Right ventricle myocardium superior (tissue), 1 donor: ENCODE results near the gene AADAC. TPM values are rescaled to one million over a fixed set of nuclear protein-coding genes. Genes with fewer than 3 reads are reported as not detected.
A peak's percentile ranks its signal among the peaks of the same experiment; 100 is the strongest.
"Not testable (repeated sequence)": the region's sequence is repeated elsewhere in the genome, so short reads cannot be mapped to it uniquely, and the experiment has no call there.

Experiments used
- ATAC-seq: fragments of 200-7000 bp; cut with Tn5 transposase; one replicate; pipeline ENCODE4 v1.9.1; 2020; ENCODE audit warnings: mild to moderate bottlenecking; ENCODE audit not compliant: poor library complexity
- DNase-seq: peaks from one replicate; pipeline ENCODE4 v3.0.0-alpha.2; 2020
- intact Hi-C: fragments of 100-400 bp; cut with DNase I; formaldehyde crosslinking; loops from one replicate; pipeline ENCODE4 v1.11.2; 2022
- total RNA-seq: library from RNA; stranded (reverse); fragmentation: NEBNext Ultra II Directional; extraction: Animal tissue kit (Norgen Biotek cat#: 25700); gene quantifications from one replicate; pipeline ENCODE4 v1.2.1, GENCODE V29; 2021
- donor health status: DM: no; HTN: yes; CAD: no; lungs with severe emphysema.

Gene AADAC
- total RNA-seq, 1 donor from 2014 or later, result not detected

GRCh38 chr3:151793636-151794035, 20.3 kb upstream of the AADAC start:
- DNase-seq (no peak), ATAC-seq (no peak)
- intact Hi-C loops, result no loop called here

- DNase-seq (no peak), ATAC-seq (no peak)
- intact Hi-C loops, result no loop called here
These were observed 19.8 kb upstream of the AADAC start for GRCh38 chr3:151794080-151794479.

- DNase-seq, result no peak
- no peak for ATAC-seq
- intact Hi-C loops, result no loop called here
These were observed 18.6 kb upstream of the AADAC start for GRCh38 chr3:151795276-151795675.

- ATAC-seq, result no peak
- DNase-seq, result no peak
- intact Hi-C loops, result no loop called here
These were observed 17.7 kb upstream of the AADAC start for GRCh38 chr3:151796105-151796680.

GRCh38 chr3:151798466-151798865, 15.4 kb upstream of the AADAC start:
- ATAC-seq (no peak), DNase-seq (no peak)
- intact Hi-C loops, result no loop called here

- DNase-seq, result no peak
- intact Hi-C loops, result no loop called here
- ATAC-seq, result no peak
These were observed 13.5 kb upstream of the AADAC start for GRCh38 chr3:151800431-151800830.

- ATAC-seq, result no peak
- DNase-seq, result no peak
- intact Hi-C loops, result no loop called here
These were observed 9.6 kb upstream of the AADAC start for GRCh38 chr3:151804267-151804666.

- DNase-seq, result no peak
- no peak for ATAC-seq
- intact Hi-C loops, result no loop called here
These were observed 7.1 kb upstream of the AADAC start for GRCh38 chr3:151806838-151807237.

- ATAC-seq, result not testable (repeated sequence)
These were observed 5.0 kb upstream of the AADAC start for GRCh38 chr3:151808926-151809325.

GRCh38 chr3:151811474-151811873, 2.4 kb upstream of the AADAC start:
- DNase-seq, result no peak
- no peak for ATAC-seq
- intact Hi-C loops, result no loop called here

More at GRCh38 chr3:151808926-151809325, 5.0 kb upstream of the AADAC start:
- intact Hi-C loops, DNase-seq: not testable (repeated sequence)

- intact Hi-C loops, result no loop called here
These were observed 672 bp downstream of the AADAC start for GRCh38 chr3:151814588-151814987.

GRCh38 chr3:151816091-151816604, 2.2 kb downstream of the AADAC start:
- ATAC-seq (no peak), DNase-seq (no peak)

More at GRCh38 chr3:151814588-151814987, 672 bp downstream of the AADAC start:
- ATAC-seq (no peak), DNase-seq (no peak)

GRCh38 chr3:151817473-151817872, 3.6 kb downstream of the AADAC start:
- intact Hi-C loops, result no loop called here
- ATAC-seq (no peak), DNase-seq (no peak)

More at GRCh38 chr3:151816091-151816604, 2.2 kb downstream of the AADAC start:
- intact Hi-C loops, result no loop called here

- no peak for ATAC-seq
- DNase-seq, result no peak
- intact Hi-C loops, result no loop called here
These were observed 4.4 kb downstream of the AADAC start for GRCh38 chr3:151818361-151818760.

GRCh38 chr3:151819910-151820309, 6.0 kb downstream of the AADAC start:
- no peak for ATAC-seq
- intact Hi-C loops, result no loop called here
- no peak for DNase-seq

- ATAC-seq (no peak), DNase-seq (no peak)
- intact Hi-C loops, result no loop called here
These were observed 13.9 kb downstream of the AADAC start for GRCh38 chr3:151827816-151828215.

GRCh38 chr3:151835751-151836525, 22.0 kb downstream of the AADAC start:
- ATAC-seq (no peak), DNase-seq (no peak)
- intact Hi-C loops, result loop anchor here (5.0 to 10.0 kb wide), 2 partner anchors 371 to 399 kb away; partner anchors contain the start of gene IGSF10

- ATAC-seq, result peak; percentile 58
- no peak for DNase-seq
- intact Hi-C loops, result loop anchor here (5.0 to 10.0 kb wide), 2 partner anchors 372 to 400 kb away; partner anchors contain the start of gene IGSF10
These were observed 23.1 kb downstream of the AADAC start for GRCh38 chr3:151837057-151837456.

- DNase-seq, result no peak
These were observed 24.8 kb downstream of the AADAC start for GRCh38 chr3:151838574-151839312.

More at GRCh38 chr3:151838574-151839312, 24.8 kb downstream of the AADAC start:
- intact Hi-C loops, result loop anchor here (5.0 to 10.0 kb wide), 2 partner anchors 374 to 401 kb away; partner anchors contain the start of gene IGSF10
- peak; percentile 89 for ATAC-seq
